Inflammatory macrophage treated with lipopolysaccharide for 4 hours (primary cell): ENCODE measurements around the gene RELB.
A peak's percentile ranks its signal among the peaks of the same experiment; 100 is the strongest.

ENCODE experiments used
- DNase-seq: peaks from one replicate; pipeline ENCODE4 v3.0.0-alpha.2; 2020

Gene RELB

DNA sequence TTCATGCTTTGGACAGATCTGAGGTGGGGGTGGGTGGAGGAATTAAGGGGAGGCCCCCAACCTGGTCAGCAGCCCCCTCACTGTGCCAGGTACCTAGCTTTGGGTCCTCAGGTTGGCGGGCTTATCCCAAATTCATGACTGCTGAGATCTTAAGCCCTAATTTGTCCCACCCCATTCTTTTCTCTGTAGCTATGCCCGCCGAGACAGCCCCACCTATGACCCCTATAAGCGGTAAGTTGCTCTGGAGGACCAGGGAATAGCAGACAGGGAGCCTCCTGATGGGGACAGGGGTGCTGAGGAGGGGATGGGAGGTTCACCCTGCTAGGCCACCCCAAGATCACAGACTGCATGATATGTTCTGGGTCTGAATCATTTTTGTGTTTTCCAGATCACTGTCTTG, 60.7 kb downstream of the RELB start:
- DNase-seq, result no peak

DNA sequence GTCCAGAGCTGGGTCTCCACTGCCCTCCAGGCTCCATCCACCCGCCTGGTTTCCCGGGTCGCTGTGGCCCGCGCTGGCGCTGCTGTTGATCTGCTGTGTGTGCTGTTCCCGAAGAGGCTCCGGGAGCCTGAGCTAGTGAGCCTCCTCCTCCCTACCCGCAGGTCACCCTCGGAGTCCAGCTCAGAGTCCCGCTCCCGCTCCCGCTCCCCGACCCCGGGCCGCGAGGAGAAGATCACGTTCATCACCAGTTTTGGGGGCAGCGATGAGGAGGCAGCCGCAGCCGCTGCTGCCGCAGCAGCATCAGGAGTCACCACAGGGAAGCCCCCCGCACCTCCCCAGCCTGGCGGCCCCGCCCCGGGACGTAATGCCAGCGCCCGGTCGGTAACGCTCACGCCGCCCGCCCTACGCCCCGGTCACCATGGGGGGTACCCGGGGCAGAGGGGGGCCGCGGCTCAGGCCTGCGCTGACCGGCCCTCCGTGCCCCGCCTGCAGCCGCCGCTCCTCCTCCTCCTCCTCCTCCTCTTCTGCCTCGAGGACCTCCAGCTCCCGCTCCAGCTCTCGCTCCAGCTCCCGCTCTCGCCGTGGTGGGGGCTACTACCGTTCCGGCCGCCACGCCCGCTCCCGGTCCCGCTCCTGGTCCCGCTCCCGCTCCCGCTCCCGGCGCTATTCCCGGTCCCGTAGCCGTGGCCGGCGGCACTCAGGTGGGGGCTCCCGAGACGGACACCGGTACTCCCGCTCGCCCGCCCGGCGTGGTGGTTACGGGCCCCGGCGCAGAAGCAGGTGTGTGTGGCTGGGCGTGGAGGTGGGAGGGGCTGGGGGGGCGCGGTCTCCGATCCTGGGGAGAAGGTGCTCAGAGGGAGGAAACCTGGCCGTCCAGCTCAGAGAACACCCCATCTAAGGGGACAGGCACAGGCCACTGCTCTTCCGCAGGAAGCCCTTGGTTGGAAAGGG, 62.9 kb downstream of the RELB start:
- DNase-seq, result no peak

DNA sequence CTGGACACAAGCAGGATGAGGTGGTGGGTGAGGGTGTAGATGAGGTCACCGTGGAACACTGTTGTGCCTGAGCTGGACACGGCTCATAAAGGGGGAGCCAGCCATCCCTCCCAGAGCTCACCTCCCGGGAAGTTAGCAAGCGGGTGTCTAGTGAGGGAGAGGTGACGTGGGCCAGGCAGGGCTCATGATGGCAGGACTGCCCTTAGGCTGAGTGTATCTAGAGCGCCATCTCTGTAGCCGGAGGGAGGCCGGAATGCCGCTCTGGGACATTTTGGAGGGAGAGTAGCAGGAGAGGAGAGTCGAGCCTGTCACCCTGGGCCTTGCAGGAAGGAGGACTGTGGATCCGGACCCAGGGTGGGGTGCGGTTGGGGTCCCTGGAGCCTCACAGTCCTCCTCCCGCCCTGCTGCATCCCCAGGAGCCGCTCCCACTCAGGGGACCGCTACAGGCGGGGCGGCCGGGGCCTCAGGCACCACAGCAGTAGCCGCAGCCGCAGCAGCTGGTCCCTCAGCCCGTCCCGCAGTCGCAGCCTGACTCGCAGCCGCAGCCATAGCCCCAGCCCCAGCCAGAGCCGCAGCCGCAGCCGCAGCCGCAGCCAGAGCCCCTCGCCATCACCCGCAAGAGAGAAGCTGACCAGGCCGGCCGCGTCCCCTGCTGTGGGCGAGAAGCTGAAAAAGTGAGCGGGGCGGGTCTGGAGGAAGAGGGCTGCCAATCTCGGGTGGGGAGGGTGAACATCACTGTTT, 65.8 kb downstream of the RELB start:
- DNase-seq, result no peak

- no peak for DNase-seq
Observed at GRCh38 chr19:45068041-45068440, 66.8 kb downstream of the RELB start.

DNA sequence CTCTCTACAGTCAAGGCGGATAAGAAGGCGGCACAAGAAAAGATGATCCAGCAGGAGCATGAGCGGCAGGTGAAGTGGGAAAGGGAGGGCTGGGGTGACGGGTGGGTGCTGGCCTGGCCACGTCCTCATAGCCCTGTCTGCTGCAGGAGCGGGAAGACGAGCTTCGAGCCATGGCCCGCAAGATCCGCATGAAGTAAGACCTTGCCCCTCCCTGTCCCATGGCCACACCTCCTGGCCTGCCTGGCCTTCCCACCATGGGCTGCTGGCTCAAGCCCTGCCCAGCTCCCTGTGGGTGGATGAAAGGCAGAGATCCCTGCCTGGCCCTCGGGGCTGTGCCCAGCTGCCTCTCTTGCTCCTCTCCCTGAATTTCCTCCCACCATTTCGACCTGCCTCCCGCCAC, 67.8 kb downstream of the RELB start:
- DNase-seq, result peak; percentile 45

- no peak for DNase-seq
Observed at GRCh38 chr19:45070214-45070613, 69.0 kb downstream of the RELB start.

GRCh38 chr19:45070861-45071544, 69.7 kb downstream of the RELB start:
- no peak for DNase-seq

- no peak for DNase-seq
Observed at GRCh38 chr19:45071545-45071938, 70.3 kb downstream of the RELB start.

GRCh38 chr19:45071969-45072790, 70.9 kb downstream of the RELB start:
- no peak for DNase-seq

- no peak for DNase-seq
Observed at GRCh38 chr19:45074744-45075300, 73.6 kb downstream of the RELB start.

DNA sequence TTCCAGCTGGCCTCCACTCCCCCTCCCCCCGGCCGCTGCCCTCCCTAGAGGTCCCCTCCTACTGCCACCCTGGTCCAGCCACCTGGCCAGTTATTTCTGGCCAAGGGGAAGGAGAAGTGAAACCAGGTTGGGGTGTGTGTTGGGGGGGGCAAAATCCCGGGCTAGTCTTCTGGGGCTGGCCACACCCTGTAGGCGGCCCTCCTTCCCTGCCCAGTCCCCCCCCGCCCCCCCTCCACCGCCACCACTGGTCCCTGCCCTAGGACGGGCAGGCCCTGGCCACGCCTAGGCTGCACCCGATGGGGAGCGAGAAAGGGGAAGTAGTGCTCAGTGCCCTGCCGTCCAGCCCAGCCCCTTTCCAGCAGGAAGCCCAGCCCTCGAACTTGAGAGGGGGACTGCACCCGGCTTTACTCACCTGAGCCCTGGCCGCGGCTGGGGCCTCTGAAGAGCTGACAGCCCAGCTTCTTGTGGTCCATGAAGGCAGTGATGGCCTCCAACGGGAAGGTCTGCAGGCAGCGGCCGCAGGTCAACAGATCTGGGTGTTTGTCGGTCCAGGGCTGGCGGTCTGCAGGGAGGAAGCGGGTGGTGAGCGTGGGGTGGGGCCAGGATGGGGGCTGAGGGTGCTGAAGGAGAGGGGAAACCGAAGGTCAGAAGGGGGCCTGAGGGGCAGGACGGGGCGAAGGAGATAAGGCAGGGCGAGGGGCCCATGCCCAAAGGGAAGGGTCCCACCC, 74.2 kb downstream of the RELB start:
- peak; percentile 94 for DNase-seq

- DNase-seq, result peak; percentile 76
Observed at GRCh38 chr19:45076029-45076850, 75.0 kb downstream of the RELB start, which contains the start of gene ZNF296. ZNF296 (minus strand) TSS chr19:45076478; CDS start chr19:45076373, 105 bp downstream.

- no peak for DNase-seq
Observed at GRCh38 chr19:45076851-45077730, 75.8 kb downstream of the RELB start.

DNA sequence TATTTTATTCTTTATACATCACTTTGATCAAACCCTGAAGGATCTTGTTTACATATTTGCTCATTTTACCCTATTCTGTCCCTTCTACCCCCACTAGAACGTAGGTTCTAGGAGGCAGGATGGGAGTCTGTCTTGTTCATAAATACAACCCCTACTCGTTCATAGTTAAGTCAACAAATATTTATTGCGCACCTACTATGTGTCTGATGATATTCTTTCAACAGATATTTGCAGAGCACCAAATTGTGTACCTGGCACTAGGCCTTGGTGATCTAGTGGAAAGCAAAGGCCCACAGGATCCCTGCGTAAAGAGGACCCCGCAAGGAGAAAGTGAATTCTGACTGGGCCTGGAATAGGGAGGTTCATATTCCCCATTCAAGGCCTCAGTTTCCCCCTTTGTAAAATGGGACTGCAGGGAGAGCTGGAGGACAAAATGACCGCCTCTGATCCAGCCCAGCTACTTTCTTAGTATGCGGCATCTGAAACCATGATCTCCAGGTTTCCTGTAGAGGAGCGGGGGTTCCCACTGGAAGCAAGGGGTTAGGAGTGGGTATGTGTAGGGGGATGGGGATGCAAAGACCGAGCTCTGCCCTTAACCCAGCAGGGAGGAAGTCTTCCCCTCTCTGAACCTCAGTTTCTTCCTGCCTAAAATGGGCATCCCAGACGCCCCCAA, 77.3 kb downstream of the RELB start:
- no peak for DNase-seq

GRCh38 chr19:45079063-45079910, 78.0 kb downstream of the RELB start, which contains the start of gene GEMIN7:
GEMIN7 (plus strand) TSS chr19:45079260; CDS start chr19:45090115, 10,855 bp downstream.
- DNase-seq, result peak; percentile 68

GRCh38 chr19:45079911-45080370, 78.7 kb downstream of the RELB start:
- DNase-seq, result no peak

- DNase-seq, result no peak
Observed at GRCh38 chr19:45082170-45082569, 80.9 kb downstream of the RELB start.

GRCh38 chr19:45086480-45086879, 85.2 kb downstream of the RELB start:
- no peak for DNase-seq
